Neuronal stem cell (in vitro differentiated cells): ENCODE data around the gene MEIKIN.
A peak's percentile ranks its signal among the peaks of the same experiment; 100 is the strongest.

Experiments used
- DNase-seq: peaks from one replicate; pipeline ENCODE4 v3.0.0-alpha.2; 2013; ENCODE audit warnings: low spot score
- H2AFZ ChIP-seq: one replicate; pipeline ENCODE4 v1.6.1; 2013; ENCODE audit warnings: mild to moderate bottlenecking, low read length, inconsistent platforms
- H2AK5ac ChIP-seq: 2 replicates; pipeline ENCODE4 v1.6.1; 2013; ENCODE audit warnings: low read depth, mild to moderate bottlenecking, inconsistent platforms, low read length, moderate library complexity, mixed read lengths
- H2BK120ac ChIP-seq: 2 replicates; pipeline ENCODE4 v1.6.1; 2013; ENCODE audit warnings: low read depth, mild to moderate bottlenecking, inconsistent platforms, low read length, moderate library complexity, mixed read lengths
- H2BK12ac ChIP-seq: one replicate; pipeline ENCODE4 v1.6.1; 2013; ENCODE audit warnings: low read length, inconsistent platforms
- H2BK15ac ChIP-seq: 2 replicates; pipeline ENCODE4 v1.6.1; 2013; ENCODE audit warnings: mild to moderate bottlenecking, low read length, inconsistent platforms, mixed read lengths
- H2BK5ac ChIP-seq: one replicate; pipeline ENCODE4 v1.6.1; 2013; ENCODE audit warnings: inconsistent platforms, mild to moderate bottlenecking, low read length, moderate library complexity
- H3K14ac ChIP-seq: one replicate; pipeline ENCODE4 v1.6.1; 2013; ENCODE audit warnings: low read length, inconsistent platforms
- H3K18ac ChIP-seq: 2 replicates; pipeline ENCODE4 v1.6.1; 2013; ENCODE audit warnings: low read length, inconsistent platforms
- H3K23ac ChIP-seq: 2 replicates; pipeline ENCODE4 v1.6.1; 2013; ENCODE audit warnings: low read depth, mild to moderate bottlenecking, mixed read lengths, low read length, inconsistent platforms; ENCODE audit not compliant: poor library complexity
- H3K27ac ChIP-seq: replicated peaks from 3 replicates; pipeline ENCODE4 v1.5.1; 2013; ENCODE audit warnings: low read length, inconsistent platforms
- H3K27me3 ChIP-seq, 3 experiments: 2 replicates each; pipeline ENCODE4 v1.6.1; 2013; ENCODE audit warnings: low read length in 3 of 3, mild to moderate bottlenecking in 2 of 3, inconsistent platforms in 1 of 3, low read depth in 1 of 3, mixed read lengths in 1 of 3, moderate library complexity in 1 of 3; ENCODE audit not compliant: control insufficient read depth in 3 of 3, insufficient read depth in 3 of 3
- H3K36me3 ChIP-seq, 2 donors: replicated peaks in 1 of 2; 2 replicates each; pipeline ENCODE4 v1.6.1; 2013; ENCODE audit warnings: low read length in 2 of 2; ENCODE audit not compliant: control insufficient read depth in 2 of 2, insufficient read depth in 2 of 2
- H3K4ac ChIP-seq: 2 replicates; pipeline ENCODE4 v1.6.1; 2013; ENCODE audit warnings: inconsistent platforms, mild to moderate bottlenecking, low read length, moderate library complexity
- H3K4me1 ChIP-seq, 2 donors: 1 replicate in 1 of 2; 2 replicates in 1 of 2; pipeline ENCODE4 v1.6.1; 2013; ENCODE audit warnings: low read length in 2 of 2, low read depth in 1 of 2; ENCODE audit not compliant: control insufficient read depth in 2 of 2, insufficient read depth in 1 of 2
- H3K4me2 ChIP-seq: one replicate; pipeline ENCODE4 v1.6.1; 2013; ENCODE audit warnings: mild to moderate bottlenecking, low read length, inconsistent platforms; ENCODE audit not compliant: insufficient read depth, poor library complexity, severe bottlenecking
- H3K4me3 ChIP-seq, 2 donors: 2 replicates each; pipeline ENCODE4 v1.5.1; 2013; ENCODE audit warnings: low read length in 2 of 2, mild to moderate bottlenecking in 2 of 2, inconsistent platforms in 1 of 2, moderate library complexity in 1 of 2
- H3K79me1 ChIP-seq: one replicate; pipeline ENCODE4 v1.6.1; 2013; ENCODE audit warnings: low read depth, mild to moderate bottlenecking, inconsistent platforms, low read length, moderate library complexity
- H3K9ac ChIP-seq: one replicate; pipeline ENCODE4 v1.6.1; 2013; ENCODE audit warnings: mild to moderate bottlenecking, low read depth, low read length, inconsistent platforms; ENCODE audit not compliant: poor library complexity
- H3K9me3 ChIP-seq, 2 donors: replicated peaks in 1 of 2; 2 replicates each; pipeline versions ENCODE3 to v1.6.1; 2013; ENCODE audit warnings: low read length in 2 of 2, mild to moderate bottlenecking in 2 of 2, inconsistent platforms in 1 of 2, low read depth in 1 of 2, mixed read lengths in 1 of 2, moderate library complexity in 1 of 2; ENCODE audit not compliant: control insufficient read depth in 2 of 2, insufficient read depth in 1 of 2
- H4K8ac ChIP-seq: one replicate; pipeline ENCODE4 v1.6.1; 2013; ENCODE audit warnings: low read depth, mild to moderate bottlenecking, inconsistent platforms, low read length, moderate library complexity
- H4K91ac ChIP-seq: one replicate; pipeline ENCODE4 v1.6.1; 2013; ENCODE audit warnings: low read length, low read depth, mild to moderate bottlenecking, inconsistent platforms; ENCODE audit not compliant: poor library complexity
- WGBS, 2 donors: extraction: QIAGEN DNeasy Blood & Tissue Kit; methylation state at CpG; one replicate each; pipeline ENCODE4 v1.1.7; 2013; ENCODE audit warnings: missing lambda C conversion rate in 2 of 2, mixed read lengths in 1 of 2; ENCODE audit not compliant: insufficient read length in 2 of 2, insufficient replicate concordance in 1 of 2; ENCODE audit errors: extremely low coverage in 2 of 2; 5-methylcytosine and 5-hydroxymethylcytosine counted together

MEIKIN gene

DNA sequence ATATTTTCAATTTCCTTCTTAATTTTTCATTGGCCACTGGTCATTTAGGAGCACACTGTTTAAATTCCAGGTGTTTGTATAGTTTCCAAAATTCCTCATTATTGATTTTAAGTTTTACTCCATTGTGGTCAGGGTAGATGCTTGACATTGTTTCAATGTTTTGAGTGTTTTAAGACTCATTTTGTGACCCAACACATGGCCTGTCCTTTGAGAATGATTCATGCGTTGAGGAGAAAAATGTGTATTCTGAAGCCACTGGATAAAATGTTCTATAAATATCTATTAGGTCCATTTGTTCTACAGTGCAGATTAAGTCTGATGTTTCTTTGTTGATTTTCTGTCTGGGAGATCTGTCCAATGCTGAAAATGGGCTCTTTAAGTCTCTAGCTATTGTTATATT, 124.2 kb downstream of the MEIKIN start:
- no peak for DNase-seq
- no peaks in the 10 kb centered on the region for H3K9me3 ChIP-seq
- no peaks in the 10 kb centered on the region for H3K36me3 ChIP-seq
- H3K9ac ChIP-seq = no peak overlapping the region
- no CpG with 5 or more reads among the region's 1 CpG for WGBS, 2 donors
- H3K14ac ChIP-seq = no peak overlapping the region
- no peaks in the 10 kb centered on the region for H3K4me1 ChIP-seq
- no peak overlapping the region for H2AFZ ChIP-seq
- H4K8ac ChIP-seq = no peak overlapping the region
- H3K23ac ChIP-seq = no peak overlapping the region
- H3K4me3 ChIP-seq = no peak overlapping the region
- no peak overlapping the region for H4K91ac ChIP-seq
- no peak overlapping the region for H2BK120ac ChIP-seq
- H2BK15ac ChIP-seq = no peak overlapping the region
- H2BK5ac ChIP-seq = no peak overlapping the region
- no peak overlapping the region for H3K4me2 ChIP-seq
- no peak overlapping the region for H3K4ac ChIP-seq
- no peak overlapping the region for H2BK12ac ChIP-seq
- no peaks in the 10 kb centered on the region for H3K27me3 ChIP-seq
- no peaks in the 10 kb centered on the region for H3K79me1 ChIP-seq
- H3K27ac ChIP-seq = no peak overlapping the region
- no peak overlapping the region for H3K18ac ChIP-seq
- H2AK5ac ChIP-seq = no peak overlapping the region

DNA sequence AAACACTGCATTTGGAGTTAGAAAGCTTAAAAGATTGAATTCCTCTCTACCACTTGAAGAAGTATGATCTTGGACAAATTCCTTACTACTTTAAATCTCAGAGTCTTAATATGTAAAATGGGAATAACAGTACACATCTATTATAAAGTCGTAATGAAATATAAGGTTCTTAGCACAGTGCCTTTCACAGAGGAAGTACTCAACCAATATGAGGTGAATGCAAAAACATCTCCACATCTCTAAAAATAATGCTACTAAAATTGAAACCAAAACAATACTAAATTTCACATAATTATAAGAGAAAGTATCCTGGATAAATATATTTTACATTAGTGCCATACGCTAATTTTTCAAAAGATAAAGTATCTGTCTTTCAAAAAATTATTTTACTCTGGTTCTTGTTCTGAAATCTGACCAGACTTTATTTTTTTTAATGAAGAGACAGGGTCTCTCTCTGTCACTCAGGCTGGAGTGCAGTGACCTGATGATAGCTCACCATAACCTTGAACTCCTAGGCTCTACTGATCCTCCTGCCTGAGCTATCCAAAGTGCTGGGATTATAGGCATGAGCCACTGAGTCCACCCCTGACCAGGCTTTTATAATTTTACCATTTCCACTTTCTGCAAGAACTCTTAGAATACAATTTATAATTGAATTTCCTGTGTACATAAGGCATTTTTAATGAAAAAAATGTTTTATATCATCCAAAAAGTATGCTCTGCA, 127.3 kb downstream of the MEIKIN start:
- Histone ChIP-seq H3K23ac (no peak overlapping the region), H3K9ac (no peak overlapping the region), H2BK120ac (no peak overlapping the region), H3K27me3 (no peaks in the 10 kb centered on the region), H2BK5ac (no peak overlapping the region), H4K91ac (no peak overlapping the region), H4K8ac (no peak overlapping the region), H3K4me2 (no peak overlapping the region), H3K4me3 (no peak overlapping the region), H2BK15ac (no peak overlapping the region), H3K79me1 (no peaks in the 10 kb centered on the region), H2AFZ (no peak overlapping the region), H3K4me1 (peaks cover 0 to 7% of the 10 kb centered on the region in 2 donors), H3K14ac (no peak overlapping the region), H2AK5ac (no peak overlapping the region), H3K4ac (no peak overlapping the region), H3K27ac (no peak overlapping the region), H3K9me3 (no peaks in the 10 kb centered on the region), H3K18ac (no peak overlapping the region), H2BK12ac (no peak overlapping the region), H3K36me3 (no peaks in the 10 kb centered on the region)
- DNase-seq = no peak
- WGBS, 2 donors = no CpG with 5 or more reads among the region's 2 CpGs

DNA sequence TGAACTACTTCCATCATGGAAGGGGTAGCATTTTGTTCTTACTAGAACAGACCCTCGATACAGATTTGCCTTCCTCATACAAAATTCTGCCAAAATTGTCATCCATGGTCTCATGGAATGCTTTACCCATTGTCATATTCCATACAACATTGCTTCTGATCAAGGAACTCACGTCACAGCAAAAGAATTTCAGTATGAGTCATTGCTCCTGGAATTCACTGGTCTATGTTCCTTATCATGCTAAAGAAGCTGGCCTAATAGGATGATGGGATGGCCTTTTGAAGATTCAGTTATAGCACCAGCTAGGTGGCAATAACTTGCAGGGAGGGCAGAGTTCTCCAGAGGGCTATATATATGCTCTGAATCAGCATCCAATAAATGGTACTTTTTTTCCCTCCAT, 130.5 kb downstream of the MEIKIN start:
- H3K27ac ChIP-seq = no peak overlapping the region
- peak overlapping the region; percentile 49 for H2AFZ ChIP-seq
- H4K91ac ChIP-seq = no peak overlapping the region
- H3K9ac ChIP-seq = no peak overlapping the region
- no CpG with 5 or more reads among the region's 2 CpGs for WGBS, 2 donors
- no peaks in the 10 kb centered on the region for H3K27me3 ChIP-seq
- no peak overlapping the region for H3K23ac ChIP-seq
- H3K18ac ChIP-seq = no peak overlapping the region
- H3K36me3 ChIP-seq = no peaks in the 10 kb centered on the region
- no peaks in the 10 kb centered on the region for H3K9me3 ChIP-seq
- no peak overlapping the region for H3K4me3 ChIP-seq
- H2BK5ac ChIP-seq = no peak overlapping the region
- no peak overlapping the region for H4K8ac ChIP-seq
- no peak overlapping the region for H3K4ac ChIP-seq
- no peak overlapping the region for H3K14ac ChIP-seq
- no peak overlapping the region for H3K4me2 ChIP-seq
- H2AK5ac ChIP-seq = no peak overlapping the region
- H2BK15ac ChIP-seq = no peak overlapping the region
- H2BK12ac ChIP-seq = no peak overlapping the region
- no peak for DNase-seq
- H2BK120ac ChIP-seq = no peak overlapping the region
- no peaks in the 10 kb centered on the region for H3K79me1 ChIP-seq
- H3K4me1 ChIP-seq = peaks cover 0 to 7% of the 10 kb centered on the region in 2 donors

DNA sequence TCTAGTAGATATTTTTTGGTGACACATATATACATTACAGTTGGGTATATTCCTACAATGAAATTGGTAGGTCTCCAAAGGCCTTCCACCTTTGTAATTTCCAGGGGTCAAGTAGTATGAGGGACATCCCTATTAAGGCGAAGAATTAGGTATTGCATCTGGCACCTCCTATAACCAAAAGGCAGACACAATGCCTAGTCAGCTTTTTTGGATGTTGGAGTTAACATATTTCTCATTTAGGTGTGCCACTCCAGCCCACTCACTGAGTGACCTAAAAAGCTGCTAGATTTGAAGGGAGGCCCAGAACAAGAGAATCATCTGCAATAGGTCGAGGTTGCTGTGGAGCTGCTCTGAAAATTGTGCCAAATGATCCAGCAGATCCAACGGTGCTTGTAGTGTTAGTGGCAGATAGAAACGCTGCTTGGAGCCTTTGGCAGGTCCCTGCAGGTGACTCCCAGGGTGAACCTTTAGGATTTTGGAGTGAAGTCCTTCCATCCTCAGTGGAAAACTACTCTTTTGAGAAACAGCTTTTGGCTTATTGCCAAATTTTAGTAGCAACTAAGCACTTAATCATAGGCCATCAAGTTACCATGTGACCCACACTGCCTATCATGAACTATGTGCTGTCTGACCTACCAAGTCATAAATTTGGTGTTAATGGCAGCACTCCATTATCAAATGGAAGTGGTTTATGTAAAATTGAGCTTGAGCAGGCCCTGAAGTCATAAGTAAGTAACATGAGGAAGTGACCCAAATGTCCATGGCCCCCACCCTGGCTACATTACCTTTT, 132.9 kb downstream of the MEIKIN start:
- WGBS, 2 donors = no CpG with 5 or more reads among the region's 4 CpGs
- no peak for DNase-seq
- Histone ChIP-seq H3K27ac (no peak overlapping the region), H3K9ac (no peak overlapping the region), H3K79me1 (no peaks in the 10 kb centered on the region), H3K4me1 (peaks cover 0 to 7% of the 10 kb centered on the region in 2 donors), H3K23ac (no peak overlapping the region), H3K4ac (no peak overlapping the region), H2BK12ac (no peak overlapping the region), H2BK15ac (no peak overlapping the region), H4K8ac (no peak overlapping the region), H3K4me3 (no peak overlapping the region), H4K91ac (no peak overlapping the region), H3K14ac (no peak overlapping the region), H3K4me2 (no peak overlapping the region), H2AK5ac (no peak overlapping the region), H2BK5ac (no peak overlapping the region), H2BK120ac (no peak overlapping the region), H3K27me3 (peaks cover 0 to 6% (median 0%) of the 10 kb centered on the region in 3 experiments), H2AFZ (no peak overlapping the region), H3K9me3 (no peaks in the 10 kb centered on the region), H3K18ac (no peak overlapping the region), H3K36me3 (no peaks in the 10 kb centered on the region)
